ENCODE data around the gene FMO1. TPM values are rescaled to one million over a fixed set of nuclear protein-coding genes. Genes with fewer than 3 reads are reported as not detected.

FMO1 gene
- total and polyA plus RNA-seq, 2 of the 8 experiments (the other 6 are each of a cell fraction or from before 2014, with no cell fraction given), result 0.11 TPM; not detected in 1

DNA sequence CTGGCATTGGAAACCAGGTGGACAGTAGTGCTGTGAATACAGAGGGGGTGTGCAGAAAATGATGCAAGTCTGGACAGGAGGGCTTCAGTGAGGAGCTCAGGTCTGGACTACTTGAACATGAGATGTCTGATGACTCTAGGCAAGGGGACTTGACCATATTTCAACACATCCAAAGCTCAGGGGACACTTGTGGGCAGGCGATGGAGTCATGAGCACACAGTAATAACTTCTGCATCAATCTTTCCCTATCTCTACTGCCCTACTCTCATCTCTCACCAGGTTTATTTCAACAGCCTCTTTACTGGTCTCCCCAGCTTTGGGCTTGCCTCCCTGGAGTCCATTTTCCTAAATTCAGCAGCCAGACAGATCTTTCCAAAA is 41.3 kb upstream of the FMO1 start (continued):
- TF ChIP-seq, protein P1, sequence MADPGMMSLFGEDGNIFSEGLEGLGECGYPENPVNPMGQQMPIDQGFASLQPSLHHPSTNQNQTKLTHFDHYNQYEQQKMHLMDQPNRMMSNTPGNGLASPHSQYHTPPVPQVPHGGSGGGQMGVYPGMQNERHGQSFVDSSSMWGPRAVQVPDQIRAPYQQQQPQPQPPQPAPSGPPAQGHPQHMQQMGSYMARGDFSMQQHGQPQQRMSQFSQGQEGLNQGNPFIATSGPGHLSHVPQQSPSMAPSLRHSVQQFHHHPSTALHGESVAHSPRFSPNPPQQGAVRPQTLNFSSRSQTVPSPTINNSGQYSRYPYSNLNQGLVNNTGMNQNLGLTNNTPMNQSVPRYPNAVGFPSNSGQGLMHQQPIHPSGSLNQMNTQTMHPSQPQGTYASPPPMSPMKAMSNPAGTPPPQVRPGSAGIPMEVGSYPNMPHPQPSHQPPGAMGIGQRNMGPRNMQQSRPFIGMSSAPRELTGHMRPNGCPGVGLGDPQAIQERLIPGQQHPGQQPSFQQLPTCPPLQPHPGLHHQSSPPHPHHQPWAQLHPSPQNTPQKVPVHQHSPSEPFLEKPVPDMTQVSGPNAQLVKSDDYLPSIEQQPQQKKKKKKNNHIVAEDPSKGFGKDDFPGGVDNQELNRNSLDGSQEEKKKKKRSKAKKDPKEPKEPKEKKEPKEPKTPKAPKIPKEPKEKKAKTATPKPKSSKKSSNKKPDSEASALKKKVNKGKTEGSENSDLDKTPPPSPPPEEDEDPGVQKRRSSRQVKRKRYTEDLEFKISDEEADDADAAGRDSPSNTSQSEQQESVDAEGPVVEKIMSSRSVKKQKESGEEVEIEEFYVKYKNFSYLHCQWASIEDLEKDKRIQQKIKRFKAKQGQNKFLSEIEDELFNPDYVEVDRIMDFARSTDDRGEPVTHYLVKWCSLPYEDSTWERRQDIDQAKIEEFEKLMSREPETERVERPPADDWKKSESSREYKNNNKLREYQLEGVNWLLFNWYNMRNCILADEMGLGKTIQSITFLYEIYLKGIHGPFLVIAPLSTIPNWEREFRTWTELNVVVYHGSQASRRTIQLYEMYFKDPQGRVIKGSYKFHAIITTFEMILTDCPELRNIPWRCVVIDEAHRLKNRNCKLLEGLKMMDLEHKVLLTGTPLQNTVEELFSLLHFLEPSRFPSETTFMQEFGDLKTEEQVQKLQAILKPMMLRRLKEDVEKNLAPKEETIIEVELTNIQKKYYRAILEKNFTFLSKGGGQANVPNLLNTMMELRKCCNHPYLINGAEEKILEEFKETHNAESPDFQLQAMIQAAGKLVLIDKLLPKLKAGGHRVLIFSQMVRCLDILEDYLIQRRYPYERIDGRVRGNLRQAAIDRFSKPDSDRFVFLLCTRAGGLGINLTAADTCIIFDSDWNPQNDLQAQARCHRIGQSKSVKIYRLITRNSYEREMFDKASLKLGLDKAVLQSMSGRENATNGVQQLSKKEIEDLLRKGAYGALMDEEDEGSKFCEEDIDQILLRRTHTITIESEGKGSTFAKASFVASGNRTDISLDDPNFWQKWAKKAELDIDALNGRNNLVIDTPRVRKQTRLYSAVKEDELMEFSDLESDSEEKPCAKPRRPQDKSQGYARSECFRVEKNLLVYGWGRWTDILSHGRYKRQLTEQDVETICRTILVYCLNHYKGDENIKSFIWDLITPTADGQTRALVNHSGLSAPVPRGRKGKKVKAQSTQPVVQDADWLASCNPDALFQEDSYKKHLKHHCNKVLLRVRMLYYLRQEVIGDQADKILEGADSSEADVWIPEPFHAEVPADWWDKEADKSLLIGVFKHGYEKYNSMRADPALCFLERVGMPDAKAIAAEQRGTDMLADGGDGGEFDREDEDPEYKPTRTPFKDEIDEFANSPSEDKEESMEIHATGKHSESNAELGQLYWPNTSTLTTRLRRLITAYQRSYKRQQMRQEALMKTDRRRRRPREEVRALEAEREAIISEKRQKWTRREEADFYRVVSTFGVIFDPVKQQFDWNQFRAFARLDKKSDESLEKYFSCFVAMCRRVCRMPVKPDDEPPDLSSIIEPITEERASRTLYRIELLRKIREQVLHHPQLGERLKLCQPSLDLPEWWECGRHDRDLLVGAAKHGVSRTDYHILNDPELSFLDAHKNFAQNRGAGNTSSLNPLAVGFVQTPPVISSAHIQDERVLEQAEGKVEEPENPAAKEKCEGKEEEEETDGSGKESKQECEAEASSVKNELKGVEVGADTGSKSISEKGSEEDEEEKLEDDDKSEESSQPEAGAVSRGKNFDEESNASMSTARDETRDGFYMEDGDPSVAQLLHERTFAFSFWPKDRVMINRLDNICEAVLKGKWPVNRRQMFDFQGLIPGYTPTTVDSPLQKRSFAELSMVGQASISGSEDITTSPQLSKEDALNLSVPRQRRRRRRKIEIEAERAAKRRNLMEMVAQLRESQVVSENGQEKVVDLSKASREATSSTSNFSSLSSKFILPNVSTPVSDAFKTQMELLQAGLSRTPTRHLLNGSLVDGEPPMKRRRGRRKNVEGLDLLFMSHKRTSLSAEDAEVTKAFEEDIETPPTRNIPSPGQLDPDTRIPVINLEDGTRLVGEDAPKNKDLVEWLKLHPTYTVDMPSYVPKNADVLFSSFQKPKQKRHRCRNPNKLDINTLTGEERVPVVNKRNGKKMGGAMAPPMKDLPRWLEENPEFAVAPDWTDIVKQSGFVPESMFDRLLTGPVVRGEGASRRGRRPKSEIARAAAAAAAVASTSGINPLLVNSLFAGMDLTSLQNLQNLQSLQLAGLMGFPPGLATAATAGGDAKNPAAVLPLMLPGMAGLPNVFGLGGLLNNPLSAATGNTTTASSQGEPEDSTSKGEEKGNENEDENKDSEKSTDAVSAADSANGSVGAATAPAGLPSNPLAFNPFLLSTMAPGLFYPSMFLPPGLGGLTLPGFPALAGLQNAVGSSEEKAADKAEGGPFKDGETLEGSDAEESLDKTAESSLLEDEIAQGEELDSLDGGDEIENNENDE (IDR thresholded peaks at IDR 0.05; ENCODE audit: insufficient replicate concordance, low read length), result no peak
- TF ChIP-seq SP1 (IDR thresholded peaks at IDR 0.05; ENCODE audit: low read depth, low read length) (no peak), ASH2L (IDR thresholded peaks at IDR 0.05; ENCODE audit: low read length) (no peak), GABPA (IDR thresholded peaks at IDR 0.05; ENCODE audit: borderline replicate concordance, insufficient read depth, low read length) (no peak), SP2 (IDR thresholded peaks at IDR 0.05; ENCODE audit: low read length) (no peak), TAF7 (optimal IDR thresholded peaks at IDR 0.05; ENCODE audit: borderline replicate concordance, low read depth, low read length) (no peak), SUZ12 (IDR thresholded peaks at IDR 0.05; ENCODE audit: low read length) (no peak), YY1 (IDR thresholded peaks at IDR 0.05; ENCODE audit: low read depth, low read length) (no peak), POU5F1 (IDR thresholded peaks at IDR 0.05; ENCODE audit: low read depth, low read length) (no peak), CBX5 (IDR thresholded peaks at IDR 0.05; ENCODE audit: low read depth, low read length) (no peak)
- TF ChIP-seq, protein P2, sequence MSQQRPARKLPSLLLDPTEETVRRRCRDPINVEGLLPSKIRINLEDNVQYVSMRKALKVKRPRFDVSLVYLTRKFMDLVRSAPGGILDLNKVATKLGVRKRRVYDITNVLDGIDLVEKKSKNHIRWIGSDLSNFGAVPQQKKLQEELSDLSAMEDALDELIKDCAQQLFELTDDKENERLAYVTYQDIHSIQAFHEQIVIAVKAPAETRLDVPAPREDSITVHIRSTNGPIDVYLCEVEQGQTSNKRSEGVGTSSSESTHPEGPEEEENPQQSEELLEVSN (IDR thresholded peaks at IDR 0.05), result no peak
- TF ChIP-seq, protein P3, sequence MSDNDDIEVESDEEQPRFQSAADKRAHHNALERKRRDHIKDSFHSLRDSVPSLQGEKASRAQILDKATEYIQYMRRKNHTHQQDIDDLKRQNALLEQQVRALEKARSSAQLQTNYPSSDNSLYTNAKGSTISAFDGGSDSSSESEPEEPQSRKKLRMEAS (IDR thresholded peaks at IDR 0.05), result no peak

All from H1 (cell line).